GM12873 (cell line): ENCODE measurements around the gene GLTP.

Experiments
- CTCF ChIP-seq: IDR thresholded peaks from 2 replicates; pipeline ENCODE4 v1.5.1; 2012; ENCODE audit warnings: low read depth, mild to moderate bottlenecking, moderate library complexity, low read length, control low read depth; ENCODE audit not compliant: insufficient read depth; ENCODE audit errors: missing control alignments

Gene GLTP

GRCh38 chr12:109857715-109858114 lies 22.6 kb downstream of the GLTP start:
- no peak for TF ChIP-seq CTCF

- TF ChIP-seq CTCF = no peak
Measured at GRCh38 chr12:109855377-109855776, 25.0 kb downstream of the GLTP start.

- no peak for TF ChIP-seq CTCF
Measured at GRCh38 chr12:109847142-109847735, 33.1 kb downstream of the GLTP start.

- TF ChIP-seq CTCF = no peak
Measured at GRCh38 chr12:109845824-109846205, 34.5 kb downstream of the GLTP start.

GRCh38 chr12:109844983-109845823 lies 35.1 kb downstream of the GLTP start:
- TF ChIP-seq CTCF = peak; percentile 97

- TF ChIP-seq CTCF = no peak
Measured at GRCh38 chr12:109844091-109844490, 36.2 kb downstream of the GLTP start.

GRCh38 chr12:109842021-109842420 lies 38.3 kb downstream of the GLTP start:
- no peak for TF ChIP-seq CTCF
